K562 (cell line): ENCODE results near the gene UBE2G2. TPM values are rescaled to one million over a fixed set of nuclear protein-coding genes. Genes with fewer than 3 reads are reported as not detected.

Experiments used
- ATAC-seq: fragments of 200-7000 bp; cut with Tn5 transposase; 3 replicates; pipeline ENCODE4 v1.9.1; 2020; ENCODE audit warnings: moderate library complexity
- BruUV-seq: library from RNA; stranded (reverse); fragments of 400-500 nt; replicated peaks from 2 replicates; lab custom pipeline; 2021; lab: Mats Ljungman, UMichigan
- CTCF ChIA-PET: fragments of 300-600 bp; formaldehyde crosslinking; extraction: SDS; loops from one replicate; lab custom pipeline; 2021; ENCODE audit warnings: low intra/inter-chr PET ratio; lab: Yijun Ruan, JAX
- POLR2A ChIA-PET: fragments of 300-600, 350-650 bp; sonication (Branson Sonifier 250); formaldehyde crosslinking; extraction: SDS; loops from one replicate; lab custom pipeline; 2021; ENCODE audit warnings: antibody characterized with exemption, inconsistent platforms; lab: Yijun Ruan, JAX
- DNase-seq, 4 experiments: peaks; one replicate each; pipeline versions ENCODE4 v3.0.0 to v3.0.0-alpha.2; 2011 to 2018; ENCODE audit warnings: low spot score in 3 of 4, mixed read lengths in 3 of 4; ENCODE audit errors: extremely low read depth in 1 of 4
- FAIRE-seq: peaks from 2 replicates; lab custom pipeline; 2011; peaks lifted over from hg19 to GRCh38; lab: Jason Lieb, UNC
- H2AFZ ChIP-seq: 2 replicates; pipeline ENCODE4 v1.6.0; 2011; ENCODE audit warnings: low read depth, low read length, control low read depth, inconsistent platforms
- H3K27ac ChIP-seq: fragments of 200-600 bp; 3 replicates; pipeline ENCODE4 v1.8.0; 2011; ENCODE audit warnings: low read depth, mild to moderate bottlenecking, control low read depth, inconsistent platforms, low read length, moderate library complexity, mixed read lengths; ENCODE audit errors: extremely low read depth
- H3K27me3 ChIP-seq, 2 experiments: fragments of 300-600 bp in 1 of 2; 2 replicates in 1 of 2; 3 replicates in 1 of 2; pipeline versions ENCODE4 v1.6.0 to v1.8.0; 2011; ENCODE audit warnings: inconsistent platforms in 2 of 2, low read length in 2 of 2, mild to moderate bottlenecking in 1 of 2, mixed read lengths in 1 of 2, moderate library complexity in 1 of 2; ENCODE audit not compliant: control insufficient read depth in 2 of 2, insufficient read depth in 2 of 2
- H3K36me3 ChIP-seq: fragments of 300-600 bp; 3 replicates; pipeline ENCODE4 v1.8.0; 2011; ENCODE audit warnings: mild to moderate bottlenecking, low read length, inconsistent platforms; ENCODE audit not compliant: control insufficient read depth, insufficient read depth
- H3K4me1 ChIP-seq, 2 experiments: fragments of 200-600 bp in 1 of 2; replicated peaks in 1 of 2; 2 replicates in 1 of 2; 3 replicates in 1 of 2; pipeline versions ENCODE4 v1.5.1 to v1.8.0; 2011; ENCODE audit warnings: inconsistent platforms in 2 of 2, low read length in 2 of 2, mild to moderate bottlenecking in 1 of 2, mixed read lengths in 1 of 2, moderate library complexity in 1 of 2; ENCODE audit not compliant: control insufficient read depth in 2 of 2, insufficient read depth in 2 of 2
- H3K4me2 ChIP-seq: 2 replicates; pipeline ENCODE4 v1.6.1; 2011; ENCODE audit warnings: low read length, control low read depth, inconsistent platforms, mixed read lengths; ENCODE audit not compliant: insufficient read depth
- H3K4me3 ChIP-seq: fragments of 200-600 bp; sonication (generic), shearing (Covaris generic); 2 replicates; pipeline ENCODE4 v1.5.1; 2016; ENCODE audit warnings: control low read depth, inconsistent platforms
- H3K79me2 ChIP-seq: fragments of 200-600 bp; 3 replicates; pipeline ENCODE4 v1.8.0; 2011; ENCODE audit warnings: low read length, inconsistent platforms; ENCODE audit not compliant: control insufficient read depth, insufficient read depth
- H3K9ac ChIP-seq, 2 experiments: 2 replicates each; pipeline versions ENCODE4 v1.6.0 to v1.6.1; 2011; ENCODE audit warnings: low read depth in 2 of 2, low read length in 2 of 2, control low read depth in 1 of 2, inconsistent platforms in 1 of 2, mild to moderate bottlenecking in 1 of 2, mixed read lengths in 1 of 2; ENCODE audit not compliant: insufficient read depth in 1 of 2
- H3K9me1 ChIP-seq: one replicate; pipeline ENCODE4 v1.6.0; 2011; ENCODE audit warnings: inconsistent platforms, mild to moderate bottlenecking, low read length, moderate library complexity; ENCODE audit not compliant: control insufficient read depth, insufficient read depth
- H3K9me3 ChIP-seq: replicated peaks from 2 replicates; pipeline ENCODE4 v1.5.1; 2011; ENCODE audit warnings: low read depth, low read length, inconsistent platforms; ENCODE audit not compliant: control insufficient read depth, insufficient read depth
- H4K20me1 ChIP-seq: replicated peaks from 2 replicates; pipeline ENCODE4 v1.6.1; 2011; ENCODE audit warnings: low read length, inconsistent platforms, mixed read lengths; ENCODE audit not compliant: control insufficient read depth, insufficient read depth
- BCOR ChIP-seq: fragments of 450-650 bp; IDR thresholded peaks from 2 replicates; pipeline ENCODE4 v1.6.1; 2016
- BRD4 ChIP-seq: fragments of 200-600 bp; sonication (generic); IDR thresholded peaks from 2 replicates; pipeline ENCODE4 v1.6.1; 2017; ENCODE audit warnings: inconsistent platforms
- CAMTA2 ChIP-seq: fragments of 250-450 bp; sonication (Bioruptor Pico); conservative IDR thresholded peaks from 2 replicates; pipeline ENCODE4 v1.5.1; 2022
- CBFA2T2 ChIP-seq: fragments of 450-650 bp; conservative IDR thresholded peaks from 2 replicates; pipeline ENCODE4 v1.6.1; 2017; ENCODE audit warnings: mild to moderate bottlenecking
- CBX1 ChIP-seq: sonication (generic); IDR thresholded peaks from 2 replicates; pipeline ENCODE4 v1.6.1; 2016; ENCODE audit warnings: antibody characterized with exemption, low read depth, mild to moderate bottlenecking
- CBX3 ChIP-seq, 2 experiments: IDR thresholded peaks; 1 replicate in 1 of 2; 2 replicates in 1 of 2; pipeline ENCODE4 v1.6.1; 2012; ENCODE audit warnings: inconsistent platforms in 2 of 2, low read length in 2 of 2, borderline replicate concordance in 1 of 2, control low read depth in 1 of 2
- DACH1 ChIP-seq: fragments of 450-650 bp; IDR thresholded peaks from 2 replicates; pipeline ENCODE4 v1.6.1; 2018; ENCODE audit not compliant: partially characterized antibody
- FOXP1 ChIP-seq: sonication (generic); formaldehyde crosslinking; IDR thresholded peaks from 2 replicates; pipeline ENCODE4 v1.8.0; 2022; ENCODE audit warnings: mild to moderate bottlenecking, missing genetic modification reagents
- JUND ChIP-seq, 2 experiments: IDR thresholded peaks; 2 replicates in 1 of 2; 3 replicates in 1 of 2; pipeline ENCODE4 v1.6.1; 2011; ENCODE audit warnings: borderline replicate concordance in 2 of 2, low read depth in 2 of 2, low read length in 2 of 2, improper control_type of control experiment in 1 of 2, missing biosample characterization in 1 of 2, missing genetic modification characterization in 1 of 2, missing genetic modification reagents in 1 of 2
- L3MBTL2 ChIP-seq: fragments of 450-650 bp; IDR thresholded peaks from 2 replicates; pipeline ENCODE4 v1.6.1; 2016; ENCODE audit warnings: mild to moderate bottlenecking, moderate library complexity
- MAFG ChIP-seq: fragments of 450-650 bp; conservative IDR thresholded peaks from 2 replicates; pipeline ENCODE4 v1.6.1; 2016; ENCODE audit warnings: missing genetic modification characterization, missing compliant biosample characterization
- NUFIP1 ChIP-seq: fragments of 450-650 bp; IDR thresholded peaks from 2 replicates; pipeline ENCODE4 v1.6.1; 2018; ENCODE audit not compliant: partially characterized antibody
- RBFOX2 ChIP-seq: fragments of 200-400 bp; formaldehyde crosslinking; IDR thresholded peaks from 2 replicates; pipeline ENCODE4 v1.6.1; 2017; ENCODE audit warnings: low read depth, mild to moderate bottlenecking, low read length, moderate library complexity
- TCF3 ChIP-seq: sonication (generic); formaldehyde crosslinking; IDR thresholded peaks from 2 replicates; pipeline ENCODE4 v1.4.0; 2020; ENCODE audit warnings: mild to moderate bottlenecking, missing genetic modification reagents
- ZFPM2 ChIP-seq: fragments of 250-450 bp; sonication (Bioruptor Pico); IDR thresholded peaks from 2 replicates; pipeline ENCODE4 v1.5.1; 2022; ENCODE audit warnings: mild to moderate bottlenecking
- ZNF639 ChIP-seq, 2 experiments: fragments of 200-800 bp in 1 of 2; sonication (Bioruptor generic) in 1 of 2; sonication (generic) in 1 of 2; formaldehyde crosslinking in 1 of 2; IDR thresholded peaks in 1 of 2; conservative IDR thresholded peaks in 1 of 2; 2 replicates each; pipeline versions ENCODE4 v1.5.0 to v1.6.1; 2016 to 2020; ENCODE audit warnings: missing compliant biosample characterization in 1 of 2, missing genetic modification characterization in 1 of 2, missing genetic modification reagents in 1 of 2
- ZNF707 ChIP-seq: fragments of 250-450 bp; sonication (Bioruptor Pico); conservative IDR thresholded peaks from 2 replicates; pipeline ENCODE4 v1.8.0; 2022; ENCODE audit warnings: inconsistent platforms, mild to moderate bottlenecking, moderate library complexity
- ZNF740 ChIP-seq, 3 experiments: fragments of 200-800 bp in 1 of 3; sonication (Bioruptor generic) in 1 of 3; sonication (generic) in 1 of 3; formaldehyde crosslinking in 1 of 3; IDR thresholded peaks; 2 replicates each; pipeline versions ENCODE4 v1.6.1 to v1.8.0; 2016 to 2022; ENCODE audit warnings: mild to moderate bottlenecking in 2 of 3, missing compliant biosample characterization in 2 of 3, missing genetic modification characterization in 2 of 3, missing genetic modification reagents in 1 of 3
- ZNF76 ChIP-seq: fragments of 250-450 bp; sonication (Bioruptor Pico); IDR thresholded peaks from 2 replicates; pipeline ENCODE4 v1.4.0; 2020; ENCODE audit warnings: mild to moderate bottlenecking, moderate library complexity, borderline replicate concordance
- WGBS: fragments of 100-300 bp; shearing (Covaris generic); methylation state at CpG from one replicate; pipeline ENCODE4 v1.1.6; 2016; ENCODE audit warnings: low coverage, mixed read lengths; ENCODE audit not compliant: insufficient coverage; ENCODE audit errors: missing lambda C conversion rate; 5-methylcytosine and 5-hydroxymethylcytosine counted together
- in situ Hi-C: fragments of 300-500 bp; cut with MboI; formaldehyde crosslinking; loops from 4 replicates; pipeline ENCODE4 v1.15.0; 2018; ENCODE audit warnings: inconsistent platforms, mixed read lengths
- intact Hi-C: fragments of 100-400 bp; cut with micrococcal nuclease; formaldehyde crosslinking; loops from 2 replicates; pipeline ENCODE4 v1.14.2; 2022
- polyA plus RNA-seq, 8 experiments: library from polyadenylated mRNA; depleted of rRNA in 4 of 8; stranded (reverse) in 5 of 8; unstranded in 3 of 8; fragments of >200 nt; fragmentation: Nextera tagmentation in 2 of 8; fragmentation: Illumina TruSeq in 1 of 8; extraction: Ambion mirVana in 2 of 8; extraction: Trizol in 1 of 8; gene quantifications; 2 replicates each; pipeline versions ENCODE4 v1.2.1 to v1.2.3, GENCODE V29; 2011 to 2014; ENCODE audit warnings: inconsistent platforms in 1 of 8, missing spikeins in 1 of 8
- total RNA-seq, 7 experiments: library from RNA; depleted of rRNA in 6 of 7; stranded (reverse); fragments of >200 nt in 6 of 7; fragmentation: Illumina TruSeq in 2 of 7; extraction: Trizol in 2 of 7; gene quantifications; 2 replicates each; pipeline versions ENCODE4 v1.2.1 to v1.2.3, GENCODE V29; 2011 to 2021; ENCODE audit warnings: low replicate concordance in 1 of 7
- TF ChIP-seq, protein P1 (sequence below): sonication (generic); formaldehyde crosslinking; IDR thresholded peaks from 2 replicates; pipeline ENCODE4 v1.8.1; 2023; ENCODE audit warnings: mild to moderate bottlenecking, missing genetic modification reagents

UBE2G2 gene
- total and polyA plus RNA-seq, 9 of the 15 experiments (the other 6 are each of a cell fraction or from before 2014, with no cell fraction given) = 47.5 to 225 (median 140) TPM

- intact Hi-C loops = no loop called here
- Histone ChIP-seq H4K20me1 (peaks cover 8% of the 10 kb centered on the region; the same call in 1 of the 2 replicates), H3K27ac (no peak overlapping the region), H3K9me3 (no peaks in the 10 kb centered on the region), H3K79me2 (no peaks in the 10 kb centered on the region), H3K4me3 (no peak overlapping the region), H3K4me1 (peaks cover 0 to 15% of the 10 kb centered on the region in 2 experiments; a peak in 2 of 5 replicates), H3K36me3 (no peaks in the 10 kb centered on the region), H3K27me3 (peaks cover 57 to 68% of the 10 kb centered on the region in 2 experiments; a peak in 4 of 5 replicates), H3K9ac (no peak overlapping the region), H3K4me2 (no peak overlapping the region), H3K9me1 (no peaks in the 10 kb centered on the region), H2AFZ (no peak overlapping the region)
- no peak for TF ChIP-seq CBFA2T2
- no peak for TF ChIP-seq L3MBTL2
- TF ChIP-seq ZNF76 = no peak
- TF ChIP-seq ZNF740 (CRISPR knock-in tag; IDR thresholded peaks at IDR 0.05) = no peak
- TF ChIP-seq ZNF740 (tag; IDR thresholded peaks at IDR 0.05) = no peak
- TF ChIP-seq JUND (IDR thresholded peaks at IDR 0.05; ENCODE audit: borderline replicate concordance, low read depth, low read length) = no peak
- no peak for TF ChIP-seq JUND (tag; IDR thresholded peaks at IDR 0.05; ENCODE audit: borderline replicate concordance, low read depth, low read length)
- TF ChIP-seq, protein P1, sequence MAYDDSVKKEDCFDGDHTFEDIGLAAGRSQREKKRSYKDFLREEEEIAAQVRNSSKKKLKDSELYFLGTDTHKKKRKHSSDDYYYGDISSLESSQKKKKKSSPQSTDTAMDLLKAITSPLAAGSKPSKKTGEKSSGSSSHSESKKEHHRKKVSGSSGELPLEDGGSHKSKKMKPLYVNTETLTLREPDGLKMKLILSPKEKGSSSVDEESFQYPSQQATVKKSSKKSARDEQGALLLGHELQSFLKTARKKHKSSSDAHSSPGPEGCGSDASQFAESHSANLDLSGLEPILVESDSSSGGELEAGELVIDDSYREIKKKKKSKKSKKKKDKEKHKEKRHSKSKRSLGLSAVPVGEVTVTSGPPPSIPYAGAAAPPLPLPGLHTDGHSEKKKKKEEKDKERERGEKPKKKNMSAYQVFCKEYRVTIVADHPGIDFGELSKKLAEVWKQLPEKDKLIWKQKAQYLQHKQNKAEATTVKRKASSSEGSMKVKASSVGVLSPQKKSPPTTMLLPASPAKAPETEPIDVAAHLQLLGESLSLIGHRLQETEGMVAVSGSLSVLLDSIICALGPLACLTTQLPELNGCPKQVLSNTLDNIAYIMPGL (CRISPR knock-in tag) = no peak
- TF ChIP-seq TCF3 (CRISPR knock-in tag) = no peak
- TF ChIP-seq CBX3 (IDR thresholded peaks at IDR 0.05; ENCODE audit: borderline replicate concordance in 1 of 2, low read length in 2 of 2) = no peak
- TF ChIP-seq CAMTA2 (CRISPR knock-in tag) = no peak
- no peak for TF ChIP-seq CBX1
- TF ChIP-seq BCOR = no peak
- no peak for TF ChIP-seq DACH1
- no peak for TF ChIP-seq RBFOX2
- no peak for TF ChIP-seq MAFG (tag)
- TF ChIP-seq ZNF707 = no peak
- TF ChIP-seq NUFIP1 = no peak
- no peak for TF ChIP-seq ZNF639 (CRISPR knock-in tag; conservative IDR thresholded peaks at IDR 0.05 in 1 of 2, IDR thresholded peaks at IDR 0.05 in 1 of 2)
- TF ChIP-seq FOXP1 (CRISPR knock-in tag) = no peak
- no peak for TF ChIP-seq ZFPM2 (CRISPR knock-in tag)
- no peak for TF ChIP-seq BRD4
- WGBS = 5% methylated on average over 14 of the region's 14 CpGs
- ATAC-seq (no peak), DNase-seq (no peak), FAIRE-seq (no peak)
- ChIA-PET POLR2A (interaction anchor here (0.6 to 1.0 kb wide), 2 partner anchors 17 to 381 kb away, joined by 3 to 4 read pairs; no protein-coding TSS in a partner anchor), CTCF (no interaction called here)
- no TSS peak for BruUV-seq
- in situ Hi-C loops = no loop called here
Measured at GRCh38 chr21:44724926-44725325, 76.7 kb downstream of the UBE2G2 start.
